Fibroblast of villous mesenchyme (primary cell): ENCODE measurements around the gene WDR18. TPM values are rescaled to one million over a fixed set of nuclear protein-coding genes. Genes with fewer than 3 reads are reported as not detected.

Experiments used
- DNase-seq: peaks from one replicate; pipeline ENCODE4 v3.0.0-alpha.2; 2010; ENCODE audit warnings: low read depth
- H3K4me3 ChIP-seq: 2 replicates; pipeline ENCODE4 v1.5.1; 2011; ENCODE audit warnings: low read depth, mild to moderate bottlenecking, low read length
- total RNA-seq: library from RNA; depleted of rRNA; stranded (reverse); fragments of >200 nt; gene quantifications from 2 replicates; pipeline ENCODE4 v1.2.3, GENCODE V29; 2012
- TF ChIP-seq, protein P1 (sequence below): IDR thresholded peaks from 2 replicates; pipeline ENCODE4 v1.5.1; 2012; ENCODE audit warnings: low read depth, mild to moderate bottlenecking, low read length; ENCODE audit not compliant: insufficient read depth

WDR18 gene
- total RNA-seq, 1 donor: 49.7 TPM

- TF ChIP-seq, protein P1, sequence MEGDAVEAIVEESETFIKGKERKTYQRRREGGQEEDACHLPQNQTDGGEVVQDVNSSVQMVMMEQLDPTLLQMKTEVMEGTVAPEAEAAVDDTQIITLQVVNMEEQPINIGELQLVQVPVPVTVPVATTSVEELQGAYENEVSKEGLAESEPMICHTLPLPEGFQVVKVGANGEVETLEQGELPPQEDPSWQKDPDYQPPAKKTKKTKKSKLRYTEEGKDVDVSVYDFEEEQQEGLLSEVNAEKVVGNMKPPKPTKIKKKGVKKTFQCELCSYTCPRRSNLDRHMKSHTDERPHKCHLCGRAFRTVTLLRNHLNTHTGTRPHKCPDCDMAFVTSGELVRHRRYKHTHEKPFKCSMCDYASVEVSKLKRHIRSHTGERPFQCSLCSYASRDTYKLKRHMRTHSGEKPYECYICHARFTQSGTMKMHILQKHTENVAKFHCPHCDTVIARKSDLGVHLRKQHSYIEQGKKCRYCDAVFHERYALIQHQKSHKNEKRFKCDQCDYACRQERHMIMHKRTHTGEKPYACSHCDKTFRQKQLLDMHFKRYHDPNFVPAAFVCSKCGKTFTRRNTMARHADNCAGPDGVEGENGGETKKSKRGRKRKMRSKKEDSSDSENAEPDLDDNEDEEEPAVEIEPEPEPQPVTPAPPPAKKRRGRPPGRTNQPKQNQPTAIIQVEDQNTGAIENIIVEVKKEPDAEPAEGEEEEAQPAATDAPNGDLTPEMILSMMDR: no peak
- DNase-seq: no peak
- no peak overlapping the region for H3K4me3 ChIP-seq
These were observed 7.7 kb upstream of the WDR18 start for GRCh38 chr19:976476-976875.

DNA sequence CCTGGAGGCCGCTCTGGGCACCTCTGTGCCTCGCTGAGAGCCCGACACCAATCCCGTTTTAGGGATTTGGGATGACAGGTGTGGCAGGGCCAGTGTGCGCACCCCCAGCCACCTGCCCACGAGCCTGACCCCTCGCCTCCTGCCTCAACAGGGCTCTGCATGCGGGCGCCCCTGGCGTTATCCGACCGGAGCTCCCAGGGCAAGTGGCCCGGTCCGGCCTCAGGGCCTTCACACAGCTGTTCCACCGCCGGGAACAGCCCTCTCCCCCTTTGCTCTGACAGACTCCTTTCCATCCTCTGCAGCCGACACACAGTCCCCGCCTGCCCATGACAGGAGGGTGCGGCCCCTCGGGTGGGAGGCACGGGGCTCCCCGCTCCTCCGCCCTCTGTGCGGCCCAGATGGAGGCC, 7.1 kb upstream of the WDR18 start:
- no peak for DNase-seq
- TF ChIP-seq, protein P1: no peak
- no peak overlapping the region for H3K4me3 ChIP-seq

DNA sequence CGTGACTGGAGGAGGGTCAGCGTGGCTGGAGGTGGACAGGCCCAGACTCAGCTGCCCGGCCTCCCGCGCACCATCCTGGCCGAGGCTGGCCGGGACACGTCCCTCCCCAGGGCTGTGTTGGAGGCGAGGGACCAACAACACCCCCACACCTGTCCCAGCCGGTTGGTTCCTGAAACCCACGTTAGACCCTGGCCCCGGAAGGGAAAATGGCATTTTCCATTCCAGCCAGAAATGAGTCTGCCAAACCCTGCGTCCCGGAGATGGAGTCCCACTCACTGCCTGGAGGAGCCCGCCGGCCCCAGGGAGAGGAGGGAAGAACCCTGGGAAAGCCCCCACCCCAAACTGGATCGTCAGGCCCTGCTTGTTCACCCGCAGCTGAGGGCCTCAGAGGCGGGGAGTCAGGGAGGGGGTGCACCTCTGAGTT, 4.8 kb upstream of the WDR18 start:
- DNase-seq: no peak
- no peak overlapping the region for H3K4me3 ChIP-seq
- TF ChIP-seq, protein P1: no peak

DNA sequence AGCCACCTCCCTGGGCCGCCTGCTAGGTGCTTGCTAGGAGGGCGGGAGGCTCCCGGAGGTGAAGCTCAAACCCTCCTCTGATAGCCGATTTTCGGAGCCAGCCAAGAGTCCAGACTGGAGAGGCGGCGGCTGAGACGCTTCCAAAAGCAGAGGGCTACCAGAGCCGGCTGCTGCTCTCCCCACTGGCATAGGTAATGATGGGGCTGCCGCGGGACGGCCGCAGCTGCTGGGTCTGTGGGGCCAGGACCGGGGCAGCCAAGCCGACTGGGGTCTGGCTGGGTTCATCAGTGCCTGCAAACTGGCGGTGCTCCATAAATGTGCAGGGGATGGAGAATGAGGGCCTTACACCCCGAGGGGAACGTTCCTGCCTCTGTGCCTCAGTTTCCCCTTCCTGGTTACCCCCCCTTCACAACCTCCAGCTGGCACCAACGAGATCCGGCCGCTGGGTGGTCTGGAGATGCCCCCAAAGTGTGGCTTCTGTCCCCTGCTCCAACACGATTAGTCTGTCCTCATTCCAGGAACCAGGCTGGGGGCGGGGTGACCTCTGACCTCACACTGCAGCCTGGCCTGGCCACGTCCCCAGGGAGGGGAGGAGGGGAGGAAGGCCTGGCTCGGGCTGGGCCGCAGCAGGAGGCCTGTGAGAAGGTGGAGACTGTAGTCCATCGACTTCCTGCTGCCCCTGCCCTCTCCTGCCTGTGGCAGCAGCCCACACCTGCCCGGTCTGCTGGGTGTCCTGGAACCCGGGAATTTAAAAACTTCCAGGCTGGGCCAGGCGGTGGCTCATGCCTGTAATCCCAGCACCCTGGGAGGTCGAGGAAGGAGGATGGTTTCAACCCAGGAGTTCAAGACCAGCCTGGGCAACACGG, 3.8 kb upstream of the WDR18 start:
- no peak overlapping the region for H3K4me3 ChIP-seq
- TF ChIP-seq, protein P1: no peak
- peak; percentile 72 for DNase-seq

GRCh38 chr19:982567-983170, 1.5 kb upstream of the WDR18 start:
- TF ChIP-seq, protein P1: peak; percentile 62
- H3K4me3 ChIP-seq: peak overlapping the region; percentile 36
- DNase-seq: peak; percentile 54

DNA sequence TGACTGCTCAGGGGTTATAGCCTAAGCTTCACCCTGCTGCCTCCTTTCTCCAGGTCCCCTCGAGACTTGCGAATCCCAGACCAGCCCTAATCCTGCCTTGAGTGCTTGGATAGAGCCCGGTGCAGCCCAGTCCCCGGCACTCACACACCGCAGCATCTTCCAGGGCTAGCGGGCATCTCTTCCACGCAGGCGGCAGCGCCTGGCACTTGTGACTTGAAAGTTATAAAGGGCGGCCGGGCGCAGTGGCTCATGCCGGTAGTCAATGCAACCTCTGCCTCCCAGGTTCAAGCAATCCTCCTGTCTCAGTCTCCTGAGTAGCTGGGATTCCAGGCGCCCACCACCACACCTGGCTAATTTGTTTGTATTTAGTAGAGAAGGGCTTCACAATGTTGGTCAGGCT, 1.9 kb downstream of the WDR18 start:
- DNase-seq: no peak
- H3K4me3 ChIP-seq: no peak overlapping the region
- TF ChIP-seq, protein P1: no peak

DNA sequence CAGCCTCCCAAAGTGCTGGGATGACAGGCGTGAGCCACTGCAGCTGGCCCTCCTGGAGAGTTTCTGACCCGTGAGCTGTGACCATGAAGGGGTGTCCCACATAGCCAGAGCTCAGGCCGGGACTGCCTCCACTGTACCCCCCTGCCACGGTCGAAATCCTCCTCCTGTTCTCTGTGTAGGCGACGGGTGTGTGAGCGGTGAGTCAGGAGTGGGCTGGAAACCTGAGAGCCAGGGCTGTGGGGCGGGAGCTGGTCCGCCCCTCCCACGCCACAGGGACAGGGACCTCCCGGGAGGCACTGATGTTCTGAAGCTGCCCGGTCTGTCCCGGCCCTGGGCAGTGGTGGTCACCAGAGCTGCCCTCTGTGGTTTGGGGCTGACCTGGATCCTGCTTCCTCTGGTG, 3.9 kb downstream of the WDR18 start:
- DNase-seq: no peak
- TF ChIP-seq, protein P1: no peak
- H3K4me3 ChIP-seq: no peak overlapping the region
